ENCODE measurements around the gene PWWP2B. TPM values are rescaled to one million over a fixed set of nuclear protein-coding genes. Genes with fewer than 3 reads are reported as not detected.

PWWP2B gene
- total RNA-seq, 1 donor from 2014 or later = 25.2 TPM

- no peak overlapping the region for H3K27ac ChIP-seq
- TF ChIP-seq, protein P1, sequence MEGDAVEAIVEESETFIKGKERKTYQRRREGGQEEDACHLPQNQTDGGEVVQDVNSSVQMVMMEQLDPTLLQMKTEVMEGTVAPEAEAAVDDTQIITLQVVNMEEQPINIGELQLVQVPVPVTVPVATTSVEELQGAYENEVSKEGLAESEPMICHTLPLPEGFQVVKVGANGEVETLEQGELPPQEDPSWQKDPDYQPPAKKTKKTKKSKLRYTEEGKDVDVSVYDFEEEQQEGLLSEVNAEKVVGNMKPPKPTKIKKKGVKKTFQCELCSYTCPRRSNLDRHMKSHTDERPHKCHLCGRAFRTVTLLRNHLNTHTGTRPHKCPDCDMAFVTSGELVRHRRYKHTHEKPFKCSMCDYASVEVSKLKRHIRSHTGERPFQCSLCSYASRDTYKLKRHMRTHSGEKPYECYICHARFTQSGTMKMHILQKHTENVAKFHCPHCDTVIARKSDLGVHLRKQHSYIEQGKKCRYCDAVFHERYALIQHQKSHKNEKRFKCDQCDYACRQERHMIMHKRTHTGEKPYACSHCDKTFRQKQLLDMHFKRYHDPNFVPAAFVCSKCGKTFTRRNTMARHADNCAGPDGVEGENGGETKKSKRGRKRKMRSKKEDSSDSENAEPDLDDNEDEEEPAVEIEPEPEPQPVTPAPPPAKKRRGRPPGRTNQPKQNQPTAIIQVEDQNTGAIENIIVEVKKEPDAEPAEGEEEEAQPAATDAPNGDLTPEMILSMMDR (IDR thresholded peaks at IDR 0.05) = no peak
- ATAC-seq (no peak), DNase-seq (peak; percentile 37)
- intact Hi-C loops (cut with DNase I) = no loop called here
- no peaks in the 10 kb centered on the region for H3K9me3 ChIP-seq
- H3K4me1 ChIP-seq = peaks cover 21% of the 10 kb centered on the region
- H3K4me3 ChIP-seq = no peak overlapping the region
- no peaks in the 10 kb centered on the region for H3K36me3 ChIP-seq
- no peaks in the 10 kb centered on the region for H3K27me3 ChIP-seq (ENCODE audit: low read depth)
These were observed 23.6 kb upstream of the PWWP2B start for GRCh38 chr10:132373241-132373955.

GRCh38 chr10:132374176-132374575 is 22.8 kb upstream of the PWWP2B start:
- TF ChIP-seq, protein P1 (IDR thresholded peaks at IDR 0.05) = no peak
- H3K9me3 ChIP-seq = no peaks in the 10 kb centered on the region

DNA sequence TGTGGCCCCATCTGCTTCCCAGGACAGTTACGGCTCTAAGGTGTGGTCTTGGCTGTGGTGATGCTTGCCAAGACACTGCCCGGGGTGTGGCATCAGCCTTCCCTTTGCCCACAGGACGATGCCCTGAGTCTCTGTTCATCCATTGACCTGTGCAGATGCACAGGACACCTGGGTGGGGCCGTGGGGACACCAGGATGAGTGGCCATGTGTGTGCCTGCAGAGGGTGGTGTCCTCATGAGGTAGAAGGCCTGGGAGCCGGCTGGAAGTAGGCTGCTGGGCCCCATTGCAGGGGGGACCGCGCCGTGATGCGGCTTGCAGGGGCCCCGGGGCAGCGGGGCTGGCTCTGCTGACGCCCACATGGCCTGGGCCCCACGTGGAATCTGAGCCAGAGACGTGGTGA is 22.4 kb upstream of the PWWP2B start:
- intact Hi-C loops (cut with DNase I) = no loop called here
- Histone ChIP-seq H3K9me3 (no peaks in the 10 kb centered on the region), H3K36me3 (no peaks in the 10 kb centered on the region), H3K27me3 (ENCODE audit: low read depth) (no peaks in the 10 kb centered on the region), H3K4me1 (peaks cover 21% of the 10 kb centered on the region), H3K27ac (no peak overlapping the region), H3K4me3 (no peak overlapping the region)
- DNase-seq (peak; percentile 39), ATAC-seq (no peak)
- TF ChIP-seq, protein P1 (IDR thresholded peaks at IDR 0.05) = no peak

More at GRCh38 chr10:132374176-132374575, 22.8 kb upstream of the PWWP2B start:
- intact Hi-C loops (cut with DNase I) = no loop called here
- no peaks in the 10 kb centered on the region for H3K27me3 ChIP-seq (ENCODE audit: low read depth)
- DNase-seq = peak; percentile 28
- H3K27ac ChIP-seq = no peak overlapping the region
- H3K36me3 ChIP-seq = no peaks in the 10 kb centered on the region
- peaks cover 21% of the 10 kb centered on the region for H3K4me1 ChIP-seq
- no peak overlapping the region for H3K4me3 ChIP-seq
- no peak for ATAC-seq

DNA sequence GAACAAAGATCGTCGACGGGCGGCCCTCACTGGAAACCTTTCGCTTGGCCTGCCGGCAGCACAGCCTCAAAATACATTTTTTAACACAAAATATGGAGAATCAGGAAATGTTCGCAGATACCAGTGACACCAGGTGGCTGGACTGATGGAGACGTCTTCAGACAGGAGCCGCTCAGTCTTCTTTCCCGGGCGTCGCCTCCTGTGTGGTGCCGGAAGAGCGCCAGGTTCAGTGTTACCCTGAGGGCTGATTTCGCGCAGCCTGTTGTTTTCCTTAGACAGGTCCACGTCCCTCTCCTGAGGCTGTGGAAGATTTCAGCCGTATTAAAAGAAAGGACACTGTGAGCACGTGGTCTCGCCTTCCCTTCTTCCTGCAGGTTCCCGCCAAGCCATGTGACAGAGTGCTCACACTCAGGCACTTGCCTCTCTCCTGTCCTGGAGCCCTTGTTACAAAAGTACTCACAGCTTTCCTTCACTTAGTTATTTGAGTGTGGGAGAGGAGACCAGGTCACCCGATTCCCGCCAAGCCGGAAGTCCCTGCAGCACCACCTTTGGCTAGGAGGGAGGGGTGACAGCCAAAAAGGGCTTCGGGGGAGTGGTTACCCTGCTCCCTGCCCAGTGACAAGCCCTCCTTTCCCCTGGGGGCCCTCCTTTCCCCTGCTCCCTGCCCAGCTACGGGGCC is 21.7 kb upstream of the PWWP2B start:
- intact Hi-C loops (cut with DNase I) = no loop called here
- ATAC-seq (peak; percentile 91), DNase-seq (peak; percentile 78)
- H3K27me3 ChIP-seq (ENCODE audit: low read depth) = no peaks in the 10 kb centered on the region
- no peaks in the 10 kb centered on the region for H3K9me3 ChIP-seq
- no peak overlapping the region for H3K4me3 ChIP-seq
- H3K36me3 ChIP-seq = no peaks in the 10 kb centered on the region
- peak overlapping the region; percentile 73 for H3K27ac ChIP-seq
- TF ChIP-seq, protein P1 (IDR thresholded peaks at IDR 0.05) = no peak
- H3K4me1 ChIP-seq = peaks cover 21% of the 10 kb centered on the region

- Histone ChIP-seq H3K27ac (peak overlapping the region; percentile 73), H3K4me3 (no peak overlapping the region)
- TF ChIP-seq, protein P1 (IDR thresholded peaks at IDR 0.05) = no peak
These were observed 21.2 kb upstream of the PWWP2B start for GRCh38 chr10:132375795-132376297.

More at GRCh38 chr10:132375795-132376297, 21.2 kb upstream of the PWWP2B start:
- no peaks in the 10 kb centered on the region for H3K36me3 ChIP-seq
- H3K27me3 ChIP-seq (ENCODE audit: low read depth) = no peaks in the 10 kb centered on the region
- peaks cover 21% of the 10 kb centered on the region for H3K4me1 ChIP-seq
- intact Hi-C loops (cut with DNase I) = no loop called here
- no peak for DNase-seq
- H3K9me3 ChIP-seq = no peaks in the 10 kb centered on the region
- ATAC-seq = peak in 1 of 2 donors; percentile 86
